Astrocyte of the spinal cord (primary cell): Measurements from ENCODE around the gene CACNB3.

ENCODE experiments used
- DNase-seq: peaks from one replicate; pipeline ENCODE4 v3.0.0; 2011; ENCODE audit warnings: low read depth, low spot score
- H3K4me3 ChIP-seq: 2 replicates; pipeline ENCODE4 v1.5.1; 2011; ENCODE audit warnings: low read depth, mild to moderate bottlenecking, low read length, moderate library complexity
- in situ Hi-C: cut with HindIII; loops from 2 replicates; pipeline ENCODE4 v1.10.0; 2017; ENCODE audit warnings: low sequenced_read_pairs
- TF ChIP-seq, protein P1 (sequence below): IDR thresholded peaks from 2 replicates; pipeline ENCODE4 v1.5.1; 2012; ENCODE audit warnings: low read depth, mild to moderate bottlenecking, low read length, inconsistent platforms

CACNB3 gene

DNA sequence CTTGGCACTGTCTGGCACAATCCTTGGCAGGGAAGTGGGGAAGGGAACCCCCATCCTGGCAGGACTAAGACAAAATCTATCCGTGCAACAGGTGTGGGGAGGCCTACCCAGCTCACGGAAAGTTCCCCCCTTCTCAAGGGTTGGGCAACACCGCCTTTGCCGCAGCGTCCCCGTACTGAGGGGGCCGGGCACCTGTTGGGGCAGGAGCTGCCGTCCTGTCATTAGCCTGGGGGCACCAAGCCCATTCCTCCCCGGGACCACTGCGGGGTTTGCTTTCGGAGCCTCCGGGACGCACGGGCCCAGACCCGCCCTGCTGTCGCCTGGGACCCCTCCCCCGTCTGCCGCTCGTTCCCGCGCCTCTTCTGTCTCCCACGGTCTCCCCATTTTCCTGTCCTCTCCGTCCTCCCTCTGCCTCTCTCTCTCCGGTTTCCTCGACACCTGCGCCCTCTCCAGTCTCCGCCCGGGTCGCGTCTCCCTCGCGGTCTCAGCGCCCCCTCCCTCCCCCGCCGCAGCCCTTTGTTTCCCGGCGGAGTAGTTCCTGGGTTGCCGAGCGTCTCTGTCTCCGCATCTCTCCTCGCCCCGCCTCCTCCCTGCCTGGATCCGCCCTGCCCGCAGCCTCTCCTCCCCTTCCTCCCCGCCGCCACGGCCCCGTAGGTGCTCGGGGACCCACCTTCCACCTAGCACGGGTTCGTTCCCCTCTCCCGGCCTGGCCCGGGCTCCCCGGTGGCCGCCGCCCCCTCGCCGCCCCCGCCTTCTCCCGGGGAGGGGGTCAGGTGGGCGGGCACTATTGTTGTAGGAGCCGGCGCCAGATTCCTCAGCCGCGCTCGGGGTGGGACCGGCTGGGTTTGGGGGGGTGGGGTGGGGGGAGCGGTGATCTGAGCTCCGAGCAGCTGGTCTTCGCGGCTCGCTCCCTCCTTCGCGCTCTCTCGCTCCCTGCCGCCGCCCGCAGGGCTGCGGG is at the start of gene CACNB3:
CACNB3 (plus strand) TSS at position 624 of the 958 bp plus-strand sequence. CDS start 434 bp downstream, outside the sequence.
- TF ChIP-seq, protein P1, sequence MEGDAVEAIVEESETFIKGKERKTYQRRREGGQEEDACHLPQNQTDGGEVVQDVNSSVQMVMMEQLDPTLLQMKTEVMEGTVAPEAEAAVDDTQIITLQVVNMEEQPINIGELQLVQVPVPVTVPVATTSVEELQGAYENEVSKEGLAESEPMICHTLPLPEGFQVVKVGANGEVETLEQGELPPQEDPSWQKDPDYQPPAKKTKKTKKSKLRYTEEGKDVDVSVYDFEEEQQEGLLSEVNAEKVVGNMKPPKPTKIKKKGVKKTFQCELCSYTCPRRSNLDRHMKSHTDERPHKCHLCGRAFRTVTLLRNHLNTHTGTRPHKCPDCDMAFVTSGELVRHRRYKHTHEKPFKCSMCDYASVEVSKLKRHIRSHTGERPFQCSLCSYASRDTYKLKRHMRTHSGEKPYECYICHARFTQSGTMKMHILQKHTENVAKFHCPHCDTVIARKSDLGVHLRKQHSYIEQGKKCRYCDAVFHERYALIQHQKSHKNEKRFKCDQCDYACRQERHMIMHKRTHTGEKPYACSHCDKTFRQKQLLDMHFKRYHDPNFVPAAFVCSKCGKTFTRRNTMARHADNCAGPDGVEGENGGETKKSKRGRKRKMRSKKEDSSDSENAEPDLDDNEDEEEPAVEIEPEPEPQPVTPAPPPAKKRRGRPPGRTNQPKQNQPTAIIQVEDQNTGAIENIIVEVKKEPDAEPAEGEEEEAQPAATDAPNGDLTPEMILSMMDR, result no peak
- H3K4me3 ChIP-seq, result peak within 1 kb of the TSS; percentile 73
- in situ Hi-C loops, result no loop called here
- DNase-seq, result peak; percentile 54

DNA sequence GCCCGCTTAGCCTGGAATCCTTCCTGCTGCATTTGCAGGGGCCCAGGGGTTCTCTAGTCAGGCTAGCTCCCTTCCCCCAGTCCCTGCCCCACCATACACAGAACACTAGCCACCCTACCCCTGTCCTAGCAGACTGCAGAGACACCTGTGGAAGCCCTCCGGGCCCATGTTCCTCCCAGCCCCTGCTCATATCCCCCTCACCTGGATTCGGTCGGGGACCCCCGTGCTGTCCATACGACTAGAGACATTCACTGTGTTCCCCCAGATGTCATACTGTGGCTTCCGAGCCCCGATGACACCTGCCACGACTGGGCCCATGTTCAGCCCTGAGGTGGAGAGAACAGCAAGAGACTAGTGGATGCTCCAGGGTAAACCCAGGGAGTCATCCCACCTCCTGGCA is 49.6 kb upstream of the CACNB3 start:
- TF ChIP-seq, protein P1, result no peak
- in situ Hi-C loops, result no loop called here
- DNase-seq, result no peak
- H3K4me3 ChIP-seq, result no peak overlapping the region

DNA sequence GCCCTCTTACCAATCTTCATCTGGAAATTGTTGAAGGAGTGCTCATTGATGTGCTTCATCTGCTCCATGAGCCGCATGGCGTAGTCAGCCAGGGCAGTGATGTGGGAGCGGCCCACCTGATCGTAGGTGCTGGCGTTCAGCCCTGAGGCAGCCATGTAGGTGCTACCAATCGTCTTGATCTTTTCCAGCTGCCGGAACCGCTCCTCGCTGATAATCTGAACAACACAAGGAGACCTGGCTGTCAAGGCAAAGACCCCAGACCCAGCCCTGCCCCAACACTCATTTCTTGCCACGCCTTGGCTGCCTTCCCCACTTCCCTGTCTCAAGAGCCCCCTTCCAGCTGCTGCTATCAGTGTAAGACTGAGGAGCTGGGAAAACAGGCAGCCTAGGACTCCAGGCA is 47.5 kb upstream of the CACNB3 start:
- no peak overlapping the region for H3K4me3 ChIP-seq
- in situ Hi-C loops, result no loop called here
- TF ChIP-seq, protein P1, result no peak
- no peak for DNase-seq

DNA sequence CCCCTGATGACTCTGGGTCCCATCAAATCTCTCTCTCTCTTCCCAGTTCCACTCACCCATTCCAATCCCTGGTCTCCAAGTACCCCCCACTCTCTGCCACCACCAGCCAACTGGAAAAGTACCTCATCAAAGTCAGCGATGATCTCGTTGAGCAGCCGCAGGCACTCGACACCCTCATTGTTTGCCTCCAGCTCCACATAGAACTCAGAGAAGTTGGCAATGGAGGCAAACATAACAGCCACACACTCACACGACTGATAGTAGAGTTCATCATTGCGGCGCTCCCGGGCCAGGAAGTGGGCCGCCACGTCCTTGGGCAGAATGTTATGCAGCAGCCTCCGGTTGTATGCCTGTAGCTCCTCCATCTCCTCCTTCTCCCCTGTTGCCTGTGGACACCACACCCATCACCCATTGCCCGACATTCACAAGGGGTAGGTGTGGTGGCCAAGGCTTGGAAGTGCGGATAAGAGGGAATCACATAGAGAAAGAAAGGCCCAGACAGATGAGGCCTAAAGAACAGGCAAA is 46.6 kb upstream of the CACNB3 start:
- in situ Hi-C loops, result no loop called here
- DNase-seq, result no peak
- H3K4me3 ChIP-seq, result no peak overlapping the region
- TF ChIP-seq, protein P1, result no peak

DNA sequence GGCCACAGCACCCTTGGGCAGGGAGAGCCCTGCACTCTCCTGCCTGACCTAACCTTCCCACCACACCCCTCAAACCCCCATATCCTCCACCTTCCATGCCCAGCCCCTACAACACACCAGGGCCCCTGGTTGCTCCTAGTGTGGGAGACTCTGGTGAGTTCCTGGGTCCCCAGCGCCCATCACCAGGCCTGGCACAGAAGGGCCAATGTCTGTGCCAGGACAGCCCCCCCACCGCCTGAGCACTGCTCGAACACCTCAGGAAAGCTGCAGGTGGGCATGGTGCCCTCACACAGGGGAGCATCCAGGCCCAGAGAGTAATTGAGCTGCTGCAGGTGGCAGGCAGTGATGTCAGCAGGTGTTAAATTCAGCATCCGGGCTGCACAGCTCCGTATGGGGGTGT is 44.6 kb upstream of the CACNB3 start:
- in situ Hi-C loops, result no loop called here
- DNase-seq, result no peak
- no peak overlapping the region for H3K4me3 ChIP-seq
- TF ChIP-seq, protein P1, result no peak

DNA sequence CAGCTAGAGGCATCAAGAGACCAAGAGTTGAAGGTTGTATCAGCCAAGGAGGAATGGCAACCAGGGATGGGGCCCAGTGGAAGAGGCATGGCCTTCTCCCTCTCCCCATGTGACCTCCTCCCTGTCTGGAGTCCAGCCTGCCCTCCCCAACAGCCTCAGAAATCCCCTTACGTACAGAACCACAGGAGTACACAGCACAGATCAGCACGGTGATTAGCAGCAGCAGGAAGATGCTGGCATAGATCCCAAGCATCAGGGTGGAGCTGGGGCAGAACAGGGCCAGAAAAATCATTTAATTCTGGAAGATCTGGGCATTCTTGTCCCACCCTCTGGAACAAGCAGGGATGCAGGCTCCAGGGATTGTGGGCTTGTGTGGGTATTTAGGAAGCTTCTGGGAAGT is 43.8 kb upstream of the CACNB3 start:
- no peak overlapping the region for H3K4me3 ChIP-seq
- TF ChIP-seq, protein P1, result no peak
- in situ Hi-C loops, result no loop called here
- no peak for DNase-seq
